ENCODE results near the gene PARP15. TPM values are rescaled to one million over a fixed set of nuclear protein-coding genes. Genes with fewer than 3 reads are reported as not detected.
"Not testable (repeated sequence)": the region's sequence is repeated elsewhere in the genome, so short reads cannot be mapped to it uniquely, and the experiment has no call there.

Gene PARP15
- total and polyA plus RNA-seq, 4 donors: 0.13 to 7.3 (median 1.3) TPM

GRCh38 chr3:122562923-122563716 is 14.3 kb upstream of the PARP15 start:
- DNase-seq: no peak
- ATAC-seq (ENCODE audit: low FRiP score): no peak
- WGBS, 2 donors: 58 to 61% methylated on average over 5 of the region's 5 CpGs
- Histone ChIP-seq H3K27me3 (ENCODE audit: control insufficient read depth in 1 of 2, insufficient read depth in 2 of 2, low read length in 1 of 2) (no peaks in the 10 kb centered on the region), H3K4me3 (ENCODE audit: low read length in 2 of 2) (peak overlapping the region; percentile 65 to 77), H3K4me1 (ENCODE audit: control insufficient read depth in 1 of 2, insufficient read depth in 2 of 2, low read length in 2 of 2) (no peaks in the 10 kb centered on the region), H3K36me3 (ENCODE audit: control insufficient read depth in 1 of 2, insufficient read depth in 2 of 2, low read length in 1 of 2) (peaks cover 3% of the 10 kb centered on the region in 2 donors), H3K27ac (ENCODE audit: low read depth in 1 of 2, low read length in 2 of 2) (peak overlapping the region; percentile 5 to 59), H3K9me3 (ENCODE audit: control insufficient read depth, low read length) (no peaks in the 10 kb centered on the region)
- intact Hi-C loops (cut with DNase I): loop anchor here in 1 of 2 donors (5.0 kb wide), 1 partner anchor 119 kb away; the partner anchor contains the start of gene PARP14

DNA sequence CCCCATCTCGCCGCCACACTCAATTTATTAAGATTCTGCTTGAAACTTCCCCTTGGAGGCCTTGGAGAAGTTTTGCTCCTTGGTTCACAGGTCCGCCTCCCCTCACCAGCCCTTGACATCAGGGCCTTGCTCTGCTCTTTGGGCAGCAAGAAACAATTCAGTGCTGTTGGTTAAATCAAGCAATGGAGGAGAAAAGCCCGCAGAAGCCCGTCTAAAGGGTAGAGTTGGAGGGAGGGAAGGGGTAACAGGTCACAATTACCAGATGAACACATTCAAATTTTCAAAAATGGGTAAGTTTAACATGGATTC is 13.8 kb upstream of the PARP15 start:
- intact Hi-C loops (cut with DNase I): loop anchor here in 1 of 2 donors (5.0 kb wide), 1 partner anchor 119 kb away; the partner anchor contains the start of gene PARP14
- Histone ChIP-seq H3K4me3 (ENCODE audit: low read length in 2 of 2) (peak overlapping the region; percentile 65 to 77), H3K36me3 (ENCODE audit: control insufficient read depth in 1 of 2, insufficient read depth in 2 of 2, low read length in 1 of 2) (peaks cover 0 to 3% of the 10 kb centered on the region in 2 donors), H3K27me3 (ENCODE audit: control insufficient read depth in 1 of 2, insufficient read depth in 2 of 2, low read length in 1 of 2) (no peaks in the 10 kb centered on the region), H3K27ac (ENCODE audit: low read depth in 1 of 2, low read length in 2 of 2) (peak overlapping the region; percentile 5 to 59), H3K4me1 (ENCODE audit: control insufficient read depth in 1 of 2, insufficient read depth in 2 of 2, low read length in 2 of 2) (no peaks in the 10 kb centered on the region), H3K9me3 (ENCODE audit: control insufficient read depth, low read length) (no peaks in the 10 kb centered on the region)
- DNase-seq (peak in 1 of 2 donors; percentile 50), ATAC-seq (ENCODE audit: low FRiP score) (no peak)
- 36% methylated on average over 5 of the region's 5 CpGs for WGBS, 2 donors

GRCh38 chr3:122564155-122564912 is 13.1 kb upstream of the PARP15 start, which contains the start of the genes DTX3L and PARP9:
Gene DTX3L (plus strand): TSS chr3:122564338. CDS start chr3:122564427, 89 bp downstream.
Gene PARP9 (minus strand): TSS chr3:122564300. CDS start chr3:122559620, 4,680 bp downstream.
- Histone ChIP-seq H3K36me3 (ENCODE audit: control insufficient read depth in 1 of 2, insufficient read depth in 2 of 2, low read length in 1 of 2) (peaks cover 0 to 2% of the 10 kb centered on the region in 2 donors), H3K4me3 (ENCODE audit: low read length in 2 of 2) (peak within 1 kb of the TSS; percentile 65 to 77), H3K27ac (ENCODE audit: low read depth in 1 of 2, low read length in 2 of 2) (peak within 1 kb of the TSS; percentile 5 to 59), H3K4me1 (ENCODE audit: control insufficient read depth in 1 of 2, insufficient read depth in 2 of 2, low read length in 2 of 2) (no peaks in the 10 kb centered on the region), H3K9me3 (ENCODE audit: control insufficient read depth, low read length) (no peaks in the 10 kb centered on the region), H3K27me3 (ENCODE audit: control insufficient read depth in 1 of 2, insufficient read depth in 2 of 2, low read length in 1 of 2) (no peaks in the 10 kb centered on the region)
- peak; percentile 92 to 93 for DNase-seq
- WGBS, 2 donors: 0% methylated on average over 54 to 56 of the region's 56 CpGs
- intact Hi-C loops (cut with DNase I): loop anchor here in 1 of 2 donors (5.0 kb wide), 1 partner anchor 118 kb away; the partner anchor contains the start of gene PARP14
- ATAC-seq (ENCODE audit: low FRiP score): peak; percentile 97

DNA sequence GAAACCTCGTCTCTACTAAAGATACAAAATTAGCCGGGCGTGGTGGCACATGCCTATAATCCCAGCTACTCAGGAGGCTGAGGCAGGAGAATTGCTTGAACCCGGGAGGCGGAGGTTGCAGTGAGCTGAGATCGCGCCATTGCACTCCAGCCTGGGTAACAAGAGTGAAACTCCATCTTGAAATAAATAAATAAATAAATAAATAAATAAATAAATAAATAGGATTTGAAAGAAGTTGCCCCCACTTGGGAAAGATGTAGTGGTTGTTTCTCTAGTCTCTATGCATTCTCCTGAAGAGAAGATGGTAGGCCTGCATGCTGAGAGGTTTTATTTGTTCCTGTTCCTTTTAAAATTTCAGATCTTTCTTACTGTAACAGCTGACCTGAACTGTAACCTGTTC is 9.3 kb upstream of the PARP15 start:
- ATAC-seq (ENCODE audit: low FRiP score); H3K27ac ChIP-seq (ENCODE audit: low read depth in 1 of 2, low read length in 2 of 2); DNase-seq; H3K4me1 ChIP-seq (ENCODE audit: control insufficient read depth in 1 of 2, insufficient read depth in 2 of 2, low read length in 2 of 2); H3K36me3 ChIP-seq (ENCODE audit: control insufficient read depth in 1 of 2, insufficient read depth in 2 of 2, low read length in 1 of 2); H3K27me3 ChIP-seq (ENCODE audit: control insufficient read depth in 1 of 2, insufficient read depth in 2 of 2, low read length in 1 of 2); H3K9me3 ChIP-seq (ENCODE audit: control insufficient read depth, low read length); intact Hi-C loops (cut with DNase I); H3K4me3 ChIP-seq (ENCODE audit: low read length in 2 of 2): not testable (repeated sequence)
- 98 to 100% methylated on average over 7 of the region's 7 CpGs for WGBS, 2 donors

GRCh38 chr3:122568755-122569154 is 8.7 kb upstream of the PARP15 start:
- Histone ChIP-seq H3K4me3 (ENCODE audit: low read length in 2 of 2) (no peak overlapping the region), H3K9me3 (ENCODE audit: control insufficient read depth, low read length) (no peaks in the 10 kb centered on the region), H3K4me1 (ENCODE audit: control insufficient read depth in 1 of 2, insufficient read depth in 2 of 2, low read length in 2 of 2) (no peaks in the 10 kb centered on the region), H3K27me3 (ENCODE audit: control insufficient read depth in 1 of 2, insufficient read depth in 2 of 2, low read length in 1 of 2) (no peaks in the 10 kb centered on the region), H3K27ac (ENCODE audit: low read depth in 1 of 2, low read length in 2 of 2) (no peak overlapping the region), H3K36me3 (ENCODE audit: control insufficient read depth in 1 of 2, insufficient read depth in 2 of 2, low read length in 1 of 2) (peaks cover 0 to 3% of the 10 kb centered on the region in 2 donors)
- WGBS, 2 donors: 70 to 76% methylated on average over 3 of the region's 3 CpGs
- DNase-seq (no peak), ATAC-seq (ENCODE audit: low FRiP score) (no peak)
- intact Hi-C loops (cut with DNase I): no loop called here

GRCh38 chr3:122572940-122573412 is 4.5 kb upstream of the PARP15 start:
- Histone ChIP-seq H3K4me3 (ENCODE audit: low read length in 2 of 2) (no peak overlapping the region), H3K27ac (ENCODE audit: low read depth in 1 of 2, low read length in 2 of 2) (no peak overlapping the region), H3K27me3 (ENCODE audit: control insufficient read depth in 1 of 2, insufficient read depth in 2 of 2, low read length in 1 of 2) (no peaks in the 10 kb centered on the region), H3K4me1 (ENCODE audit: control insufficient read depth in 1 of 2, insufficient read depth in 2 of 2, low read length in 2 of 2) (no peaks in the 10 kb centered on the region), H3K9me3 (ENCODE audit: control insufficient read depth, low read length) (no peaks in the 10 kb centered on the region), H3K36me3 (ENCODE audit: control insufficient read depth in 1 of 2, insufficient read depth in 2 of 2, low read length in 1 of 2) (peaks cover 0 to 3% of the 10 kb centered on the region in 2 donors)
- intact Hi-C loops (cut with DNase I): no loop called here
- DNase-seq (no peak), ATAC-seq (ENCODE audit: low FRiP score) (no peak)
- WGBS, 2 donors: 75 to 81% methylated on average over 3 of the region's 3 CpGs

DNA sequence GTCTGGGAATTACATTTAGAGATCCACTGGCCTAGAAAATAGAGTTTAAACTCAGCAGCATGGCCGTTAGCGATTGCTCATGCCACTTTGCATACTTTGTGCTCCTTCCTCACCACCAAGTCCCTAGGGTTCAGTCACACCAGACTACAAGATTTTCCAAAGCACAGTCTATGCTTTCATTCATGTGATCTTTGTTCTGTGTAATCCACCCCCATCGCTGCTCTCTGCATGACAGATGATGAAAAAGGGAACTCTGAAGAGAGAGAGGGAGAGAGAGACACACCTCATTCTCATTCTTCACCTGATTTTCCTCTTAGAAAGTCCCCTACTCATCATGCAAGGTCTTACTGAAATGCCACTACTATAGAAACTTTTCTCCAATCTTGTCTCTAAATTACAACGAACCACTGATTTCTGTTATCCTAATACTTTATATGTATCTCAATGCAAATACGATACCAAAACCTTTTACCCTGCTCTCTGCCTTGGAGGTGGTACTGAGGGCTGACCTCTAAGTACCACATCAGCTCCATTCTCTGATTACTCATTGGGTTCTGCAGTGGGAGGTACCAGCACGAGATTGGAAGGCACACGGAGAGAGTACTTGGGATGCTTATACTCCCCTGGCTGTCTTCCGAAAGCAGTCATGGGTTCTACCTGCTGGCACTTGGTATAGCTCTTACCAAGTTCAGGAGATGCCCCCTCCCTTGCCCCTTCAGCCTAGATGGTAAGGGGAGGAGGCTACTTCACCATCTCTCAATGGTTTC is 1.1 kb upstream of the PARP15 start:
- 67 to 71% methylated on average over 8 of the region's 8 CpGs for WGBS, 2 donors
- H3K36me3 ChIP-seq (ENCODE audit: control insufficient read depth in 1 of 2, insufficient read depth in 2 of 2, low read length in 1 of 2): no peaks in the 10 kb centered on the region
- H3K27me3 ChIP-seq (ENCODE audit: control insufficient read depth in 1 of 2, insufficient read depth in 2 of 2, low read length in 1 of 2): no peaks in the 10 kb centered on the region
- no peaks in the 10 kb centered on the region for H3K9me3 ChIP-seq (ENCODE audit: control insufficient read depth, low read length)
- ATAC-seq (ENCODE audit: low FRiP score): no peak
- H3K4me3 ChIP-seq (ENCODE audit: low read length in 2 of 2): no peak overlapping the region
- intact Hi-C loops (cut with DNase I): no loop called here
- H3K4me1 ChIP-seq (ENCODE audit: control insufficient read depth in 1 of 2, insufficient read depth in 2 of 2, low read length in 2 of 2): no peaks in the 10 kb centered on the region
- no peak overlapping the region for H3K27ac ChIP-seq (ENCODE audit: low read depth in 1 of 2, low read length in 2 of 2)
- no peak for DNase-seq

DNA sequence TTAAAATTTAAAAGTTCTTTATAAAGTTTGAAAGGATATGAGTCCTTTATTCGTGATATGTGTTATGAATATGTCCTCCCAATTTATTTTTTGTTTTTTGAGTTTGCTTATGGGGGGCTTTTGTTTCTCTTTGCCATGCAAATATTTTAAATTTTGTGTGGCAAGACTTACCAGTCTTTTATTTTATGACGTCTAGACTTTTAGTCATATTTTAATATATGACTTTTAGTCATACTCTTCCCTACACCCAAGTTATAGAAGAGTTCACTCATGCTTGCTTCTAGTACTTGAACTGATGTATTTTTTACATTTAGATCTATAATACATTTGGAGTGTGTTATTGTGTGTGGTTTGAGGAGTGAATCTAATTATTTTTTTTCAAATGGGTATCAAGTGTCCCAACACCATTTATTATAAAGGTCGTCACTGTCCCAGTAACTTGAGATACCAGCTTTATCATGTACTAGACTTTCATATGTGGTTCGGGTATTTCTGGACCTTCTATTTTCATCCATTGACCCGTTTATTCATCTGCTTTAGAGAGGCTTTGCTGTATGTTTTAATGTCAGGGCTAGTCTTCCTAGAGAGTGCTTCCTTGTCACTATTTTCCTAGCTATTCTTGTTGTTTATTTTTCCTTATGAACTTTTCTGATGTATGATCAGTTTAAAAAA is 755 bp downstream of the PARP15 start:
- Histone ChIP-seq H3K36me3 (ENCODE audit: control insufficient read depth in 1 of 2, insufficient read depth in 2 of 2, low read length in 1 of 2) (no peaks in the 10 kb centered on the region), H3K4me1 (ENCODE audit: control insufficient read depth in 1 of 2, insufficient read depth in 2 of 2, low read length in 2 of 2) (no peaks in the 10 kb centered on the region), H3K27me3 (ENCODE audit: control insufficient read depth in 1 of 2, insufficient read depth in 2 of 2, low read length in 1 of 2) (no peaks in the 10 kb centered on the region), H3K9me3 (ENCODE audit: control insufficient read depth, low read length) (peaks cover 2% of the 10 kb centered on the region), H3K4me3 (ENCODE audit: low read length in 2 of 2) (peak overlapping the region in 1 of 2 donors; percentile 11), H3K27ac (ENCODE audit: low read depth in 1 of 2, low read length in 2 of 2) (no peak overlapping the region)
- ATAC-seq (ENCODE audit: low FRiP score) (no peak), DNase-seq (no peak)
- intact Hi-C loops (cut with DNase I): no loop called here
- 52 to 53% methylated on average over 5 of the region's 5 CpGs for WGBS, 2 donors
